Central memory CD4-positive, alpha-beta T cell (primary cell): ENCODE results near the gene TBKBP1.
"Not testable (repeated sequence)": the region's sequence is repeated elsewhere in the genome, so short reads cannot be mapped to it uniquely, and the experiment has no call there.

Source experiments
- DNase-seq: peaks from one replicate; pipeline ENCODE4 v3.0.0; 2022

The TBKBP1 gene

GRCh38 chr17:47682138-47682537 is 11.8 kb upstream of the TBKBP1 start:
- DNase-seq = no peak

- DNase-seq = not testable (repeated sequence)
Measured at GRCh38 chr17:47682727-47683126, 11.2 kb upstream of the TBKBP1 start.

GRCh38 chr17:47684025-47684424 is 9.9 kb upstream of the TBKBP1 start:
- no peak for DNase-seq

DNA sequence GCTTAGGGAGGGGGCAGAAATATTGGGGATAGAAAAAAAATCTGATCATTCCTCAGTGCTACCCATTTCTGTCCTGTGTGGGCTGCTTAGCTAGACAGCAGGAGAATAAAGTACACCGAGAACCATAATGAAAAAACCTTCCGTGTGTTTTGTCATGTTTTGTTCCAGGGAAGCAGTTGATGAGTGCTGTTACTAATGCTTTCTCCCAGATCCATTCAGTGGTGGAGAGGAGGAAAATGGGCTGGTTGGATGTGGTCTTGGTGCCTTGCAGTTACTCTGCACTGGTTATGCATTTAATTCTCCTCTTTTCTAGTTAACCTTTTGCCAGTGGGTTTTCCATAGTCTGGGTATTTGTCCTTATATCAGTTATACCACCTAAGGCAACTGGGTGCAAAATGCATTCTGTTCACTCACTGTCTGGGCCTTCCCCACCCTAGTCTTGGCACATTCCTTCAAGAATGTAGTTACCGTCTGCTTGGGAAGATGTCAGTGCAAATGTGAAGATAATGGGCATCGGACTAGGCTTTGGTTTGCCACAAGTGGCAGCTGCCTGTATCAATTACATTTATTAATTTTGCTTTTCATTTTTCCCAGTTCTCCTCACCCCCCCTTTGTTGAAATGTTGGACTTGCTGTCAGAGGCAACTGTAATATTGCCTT is 9.3 kb upstream of the TBKBP1 start:
- no peak for DNase-seq

GRCh38 chr17:47685556-47686275 is 8.2 kb upstream of the TBKBP1 start:
- no peak for DNase-seq

- DNase-seq = no peak
Measured at GRCh38 chr17:47686276-47686635, 7.7 kb upstream of the TBKBP1 start.

GRCh38 chr17:47686664-47687327 is 7.2 kb upstream of the TBKBP1 start:
- DNase-seq = no peak

DNA sequence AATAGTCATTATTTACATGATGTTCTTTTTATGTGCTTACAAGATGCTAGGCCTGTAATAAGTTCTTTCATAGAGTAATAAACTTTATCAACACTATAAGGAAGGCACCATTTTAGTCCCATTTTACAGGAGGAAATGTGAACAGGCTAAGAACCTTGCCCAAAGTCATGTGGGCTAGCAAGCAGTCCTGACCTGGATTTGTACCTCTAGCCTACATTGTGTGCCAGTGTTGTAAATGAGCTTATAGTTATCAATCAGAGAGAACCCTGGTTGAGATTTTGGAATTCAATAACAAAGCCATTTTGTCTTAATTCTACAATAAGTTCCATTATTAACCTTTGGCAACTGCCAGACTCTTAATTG is 6.7 kb upstream of the TBKBP1 start:
- no peak for DNase-seq

DNA sequence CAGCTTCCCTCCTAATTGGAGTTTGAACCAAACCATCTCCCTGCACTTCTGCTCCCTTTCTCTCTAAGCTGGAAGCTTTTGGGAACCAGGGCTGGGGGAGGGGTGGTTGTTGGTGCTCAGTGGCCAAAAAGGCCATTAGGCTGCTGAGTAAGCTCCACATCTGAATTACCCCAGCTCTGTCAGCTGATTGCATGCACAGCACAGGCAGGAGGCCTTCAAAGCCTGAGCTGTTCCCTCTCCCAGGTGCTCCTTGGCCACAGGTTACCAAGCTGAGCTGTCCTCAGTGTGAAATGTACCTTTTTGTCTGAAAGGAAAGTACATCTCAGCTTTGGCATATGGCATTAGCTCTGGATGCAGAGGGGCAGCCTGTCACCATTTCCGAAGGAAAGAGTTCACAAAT is 6.2 kb upstream of the TBKBP1 start:
- DNase-seq = no peak

- no peak for DNase-seq
Measured at GRCh38 chr17:47690121-47690520, 3.8 kb upstream of the TBKBP1 start.

DNA sequence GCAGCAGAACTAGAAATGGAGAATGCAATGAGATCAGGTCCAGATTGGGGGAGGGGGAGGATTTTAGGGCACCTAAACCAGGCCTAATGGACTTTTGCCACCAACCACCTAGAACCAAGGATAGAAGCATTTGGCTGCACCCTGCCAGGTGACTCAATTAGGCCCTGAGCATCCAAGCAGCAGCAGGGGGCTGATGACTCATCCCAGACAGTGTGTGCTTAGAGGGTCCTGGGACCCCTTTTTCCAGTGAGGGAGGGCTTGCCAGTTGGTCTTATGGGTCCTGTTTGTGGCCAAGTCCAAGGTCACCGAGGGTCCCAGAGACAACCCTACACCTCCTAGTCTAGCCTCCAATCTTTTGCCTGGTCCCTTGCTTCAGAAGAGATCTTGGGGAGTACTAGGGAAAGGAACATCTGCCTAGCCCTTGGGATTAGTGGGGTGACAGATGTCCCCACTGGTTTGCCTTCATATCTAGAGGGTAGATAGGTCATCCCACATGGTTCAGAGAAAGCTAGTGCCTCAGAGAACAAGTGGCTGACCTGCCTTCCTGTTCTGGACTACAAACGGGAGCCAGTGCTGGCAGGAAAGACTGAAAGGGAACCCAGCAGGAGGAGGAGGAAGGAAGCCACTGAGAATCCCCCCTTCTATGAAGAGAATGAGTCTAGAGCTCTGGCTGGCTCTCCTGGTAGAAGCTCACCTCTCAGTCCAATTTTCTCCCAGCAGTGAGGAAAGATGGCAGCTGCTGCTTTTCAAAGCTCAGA is 1.6 kb upstream of the TBKBP1 start:
- no peak for DNase-seq

- no peak for DNase-seq
Measured at GRCh38 chr17:47692895-47693730, 848 bp upstream of the TBKBP1 start.

- DNase-seq = no peak
Measured at GRCh38 chr17:47694581-47695428, 844 bp downstream of the TBKBP1 start.

GRCh38 chr17:47695429-47696376 is 1.7 kb downstream of the TBKBP1 start:
- DNase-seq = no peak

DNA sequence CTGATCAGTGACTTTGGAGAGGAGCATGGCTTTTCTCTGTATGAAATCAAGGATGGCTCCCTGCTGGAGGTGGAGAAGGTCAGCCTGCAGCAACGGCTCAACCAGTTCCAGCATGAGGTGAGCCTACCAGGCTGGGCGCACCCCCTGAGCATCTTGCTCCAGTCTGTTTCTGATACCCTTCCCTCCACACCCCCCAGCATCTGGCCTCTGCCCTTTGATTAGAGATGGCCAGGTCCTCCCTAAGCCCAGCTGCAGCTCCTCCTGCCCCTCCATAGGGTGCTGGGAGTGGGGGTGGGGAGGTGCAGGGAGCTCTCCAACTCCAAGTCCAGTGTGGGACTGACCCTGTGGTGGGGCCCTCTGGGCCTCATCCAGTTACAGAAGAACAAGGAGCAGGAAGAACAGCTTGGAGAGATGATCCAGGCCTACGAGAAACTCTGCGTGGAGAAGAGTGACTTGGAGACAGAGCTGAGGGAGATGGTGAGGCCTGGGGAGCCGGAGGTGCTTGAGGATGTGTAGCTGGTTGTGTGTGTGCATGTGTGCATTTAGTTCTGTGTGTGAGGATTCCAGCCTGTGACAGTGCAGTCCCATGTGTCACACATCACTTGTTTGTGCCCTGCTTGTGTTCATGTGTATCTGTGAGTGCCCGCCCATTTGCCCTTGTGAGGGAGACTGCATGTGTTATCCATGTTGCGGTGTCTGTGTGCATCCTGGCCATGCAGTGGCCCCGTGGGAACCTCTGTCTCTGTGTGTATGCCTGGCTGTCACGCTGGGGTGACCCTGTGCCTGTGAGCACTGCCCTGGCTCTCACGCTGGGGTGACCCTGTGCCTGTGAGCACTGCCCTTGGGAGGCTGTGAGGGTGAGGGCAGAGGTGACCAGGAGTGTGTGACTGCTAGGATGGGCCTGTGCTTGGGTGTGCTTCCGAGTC is 3.0 kb downstream of the TBKBP1 start:
- no peak for DNase-seq

GRCh38 chr17:47697906-47698711 is 4.1 kb downstream of the TBKBP1 start:
- DNase-seq = no peak

GRCh38 chr17:47698749-47699535 is 5.0 kb downstream of the TBKBP1 start:
- DNase-seq = peak; percentile 57

DNA sequence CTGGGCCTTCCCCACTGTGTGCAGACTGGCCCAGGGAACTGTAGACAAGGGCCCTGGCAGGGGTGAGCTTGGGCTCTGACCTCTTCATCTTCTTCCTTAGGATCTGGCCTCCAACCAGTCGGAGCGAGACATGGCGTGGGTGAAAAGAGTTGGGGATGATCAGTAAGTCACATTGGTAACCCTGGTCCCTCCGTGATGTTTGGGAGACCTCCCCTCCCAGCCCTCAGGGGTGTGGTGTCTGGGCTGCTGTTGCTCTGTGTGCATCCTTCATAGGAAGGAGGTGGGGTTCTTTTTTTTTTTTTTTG is 5.5 kb downstream of the TBKBP1 start:
- DNase-seq = no peak
